GM19455 (cell line): Measurements from ENCODE around the gene FLOT2.
"Not testable (repeated sequence)": the region's sequence is repeated elsewhere in the genome, so short reads cannot be mapped to it uniquely, and the experiment has no call there.

Experiments used
- ATAC-seq: cut with Tn5 transposase; IDR thresholded peaks from one replicate; pipeline ENCODE4 v1.9.1; 2021; ENCODE audit not compliant: unreplicated experiment

Gene FLOT2

GRCh38 chr17:28896884-28897768 lies at the start of gene FLOT2:
FLOT2 (minus strand) TSS chr17:28897733; CDS start chr17:28897574, 159 bp downstream.
- no peak for ATAC-seq

- no peak for ATAC-seq
These were observed 48.7 kb upstream of the FLOT2 start for GRCh38 chr17:28946239-28946638.

GRCh38 chr17:28944862-28945741 lies 47.6 kb upstream of the FLOT2 start:
- ATAC-seq: no peak

GRCh38 chr17:28944343-28944742 lies 46.8 kb upstream of the FLOT2 start:
- ATAC-seq: no peak

- no peak for ATAC-seq
These were observed 45.4 kb upstream of the FLOT2 start for GRCh38 chr17:28942925-28943324.

GRCh38 chr17:28941251-28941650 lies 43.7 kb upstream of the FLOT2 start:
- ATAC-seq: no peak

- ATAC-seq: no peak
These were observed 43.1 kb upstream of the FLOT2 start for GRCh38 chr17:28940675-28941074.

GRCh38 chr17:28940142-28940541 lies 42.6 kb upstream of the FLOT2 start:
- no peak for ATAC-seq

- ATAC-seq: no peak
These were observed 41.0 kb upstream of the FLOT2 start for GRCh38 chr17:28938552-28938951.

- ATAC-seq: no peak
These were observed 39.7 kb upstream of the FLOT2 start for GRCh38 chr17:28937044-28937729.

GRCh38 chr17:28935744-28936460 lies 38.4 kb upstream of the FLOT2 start:
- ATAC-seq: no peak

- ATAC-seq: not testable (repeated sequence)
These were observed 37.0 kb upstream of the FLOT2 start for GRCh38 chr17:28934508-28934907.

GRCh38 chr17:28929787-28930186 lies 32.3 kb upstream of the FLOT2 start:
- ATAC-seq: no peak

- ATAC-seq: no peak
These were observed 30.5 kb upstream of the FLOT2 start for GRCh38 chr17:28928061-28928460.

- no peak for ATAC-seq
These were observed 29.3 kb upstream of the FLOT2 start for GRCh38 chr17:28926786-28927185.

- ATAC-seq: no peak
These were observed 28.8 kb upstream of the FLOT2 start for GRCh38 chr17:28926366-28926765.

- ATAC-seq: no peak
These were observed 28.4 kb upstream of the FLOT2 start for GRCh38 chr17:28925912-28926365.

- no peak for ATAC-seq
These were observed 22.7 kb upstream of the FLOT2 start for GRCh38 chr17:28920201-28920600.

- no peak for ATAC-seq
These were observed 20.8 kb upstream of the FLOT2 start for GRCh38 chr17:28918295-28918694.

GRCh38 chr17:28917465-28917864 lies 19.9 kb upstream of the FLOT2 start:
- ATAC-seq: no peak

GRCh38 chr17:28917029-28917428 lies 19.5 kb upstream of the FLOT2 start:
- no peak for ATAC-seq
